ENCODE data around the gene GLUL.

DNA sequence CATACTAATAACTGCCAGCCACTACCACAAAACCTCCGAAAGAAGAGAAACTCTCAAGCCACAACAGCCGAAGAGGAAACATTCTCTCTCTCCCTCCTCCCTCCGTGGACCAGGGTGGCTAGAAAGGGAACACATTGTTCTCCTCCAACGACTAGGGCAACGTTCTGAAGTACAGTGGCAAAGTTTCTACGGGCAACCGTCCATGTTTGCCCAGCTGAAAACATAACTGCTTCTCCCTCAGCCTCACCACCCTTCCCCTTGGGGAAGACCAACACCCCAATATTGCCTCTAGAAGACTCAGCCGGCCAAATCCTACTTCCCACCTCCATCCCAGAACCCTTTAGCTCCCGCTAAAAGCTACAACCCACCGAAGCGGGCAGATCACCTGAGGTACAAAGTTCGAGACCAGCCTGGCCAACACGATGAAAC lies 2.0 kb downstream of the GLUL start:
- TF ChIP-seq, protein P1, sequence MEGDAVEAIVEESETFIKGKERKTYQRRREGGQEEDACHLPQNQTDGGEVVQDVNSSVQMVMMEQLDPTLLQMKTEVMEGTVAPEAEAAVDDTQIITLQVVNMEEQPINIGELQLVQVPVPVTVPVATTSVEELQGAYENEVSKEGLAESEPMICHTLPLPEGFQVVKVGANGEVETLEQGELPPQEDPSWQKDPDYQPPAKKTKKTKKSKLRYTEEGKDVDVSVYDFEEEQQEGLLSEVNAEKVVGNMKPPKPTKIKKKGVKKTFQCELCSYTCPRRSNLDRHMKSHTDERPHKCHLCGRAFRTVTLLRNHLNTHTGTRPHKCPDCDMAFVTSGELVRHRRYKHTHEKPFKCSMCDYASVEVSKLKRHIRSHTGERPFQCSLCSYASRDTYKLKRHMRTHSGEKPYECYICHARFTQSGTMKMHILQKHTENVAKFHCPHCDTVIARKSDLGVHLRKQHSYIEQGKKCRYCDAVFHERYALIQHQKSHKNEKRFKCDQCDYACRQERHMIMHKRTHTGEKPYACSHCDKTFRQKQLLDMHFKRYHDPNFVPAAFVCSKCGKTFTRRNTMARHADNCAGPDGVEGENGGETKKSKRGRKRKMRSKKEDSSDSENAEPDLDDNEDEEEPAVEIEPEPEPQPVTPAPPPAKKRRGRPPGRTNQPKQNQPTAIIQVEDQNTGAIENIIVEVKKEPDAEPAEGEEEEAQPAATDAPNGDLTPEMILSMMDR (conservative IDR thresholded peaks at IDR 0.05): no peak
- TF ChIP-seq ZFX (IDR thresholded peaks at IDR 0.05): no peak
